ENCODE measurements around the gene HNRNPH1. TPM values are rescaled to one million over a fixed set of nuclear protein-coding genes. Genes with fewer than 3 reads are reported as not detected.
"Not testable (repeated sequence)": the region's sequence is repeated elsewhere in the genome, so short reads cannot be mapped to it uniquely, and the experiment has no call there.

The HNRNPH1 gene, protein sequence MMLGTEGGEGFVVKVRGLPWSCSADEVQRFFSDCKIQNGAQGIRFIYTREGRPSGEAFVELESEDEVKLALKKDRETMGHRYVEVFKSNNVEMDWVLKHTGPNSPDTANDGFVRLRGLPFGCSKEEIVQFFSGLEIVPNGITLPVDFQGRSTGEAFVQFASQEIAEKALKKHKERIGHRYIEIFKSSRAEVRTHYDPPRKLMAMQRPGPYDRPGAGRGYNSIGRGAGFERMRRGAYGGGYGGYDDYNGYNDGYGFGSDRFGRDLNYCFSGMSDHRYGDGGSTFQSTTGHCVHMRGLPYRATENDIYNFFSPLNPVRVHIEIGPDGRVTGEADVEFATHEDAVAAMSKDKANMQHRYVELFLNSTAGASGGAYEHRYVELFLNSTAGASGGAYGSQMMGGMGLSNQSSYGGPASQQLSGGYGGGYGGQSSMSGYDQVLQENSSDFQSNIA
- 914 and 940 TPM in 2 replicates for total RNA-seq (2022)
- Bru-seq, nascent RNA = percentile 100 among the genes with signal in this experiment
- BruChase-seq, experiment 1, labeled RNA remaining after a 2-hour chase = percentile 100 among the genes with signal in this experiment
- BruChase-seq, experiment 2, labeled RNA remaining after a 6-hour chase = percentile 100 among the genes with signal in this experiment
- long read RNA-seq, transcript HNRNPH1-204 (14 exons, 2,248 nt) = major isoform, 13 of 81 reads
- long read RNA-seq, transcript HNRNPH1-203 (14 exons, 2,279 nt) = minor isoform, 8 of 81 reads
- long read RNA-seq, partial matches to known transcripts = 11 of 81 reads
- long read RNA-seq, other reads (novel, unspliced or antisense) = 46 of 81 reads

GRCh38 chr5:179623003-179623905 lies at the start of gene HNRNPH1:
TSS of gene HNRNPH1 (minus strand) at chr5:179623671. CDS start at chr5:179623133, 538 bp downstream.
- Mint-ChIP-seq H3K4me1 (ENCODE audit: low read depth, unreplicated experiment) (peaks cover 35% of the 10 kb centered on the region), H3K9me3 (ENCODE audit: unreplicated experiment) (no peaks in the 10 kb centered on the region), H3K27me3 (ENCODE audit: insufficient read depth, unreplicated experiment) (peaks cover 3% of the 10 kb centered on the region), H3K4me3 (ENCODE audit: unreplicated experiment) (peak within 1 kb of the TSS; percentile 95), H3K36me3 (ENCODE audit: insufficient read depth, unreplicated experiment) (peaks cover 69% of the 10 kb centered on the region), H3K27ac (ENCODE audit: unreplicated experiment) (peak within 1 kb of the TSS; percentile 99)
- Histone ChIP-seq H3K4me1 (peaks cover 28% of the 10 kb centered on the region), H3K4me3 (ENCODE audit: low read depth, low read length) (peak within 1 kb of the TSS; percentile 94), H3K27me3 (replicated peaks; ENCODE audit: control insufficient read depth, insufficient read depth, low read length) (no peaks in the 10 kb centered on the region), H3K9me3 (no peaks in the 10 kb centered on the region), H3K36me3 (ENCODE audit: control insufficient read depth, insufficient read depth, low read length) (peaks cover 2% of the 10 kb centered on the region; the same call in 1 of the 2 replicates)
- TF ChIP-seq, protein P1, sequence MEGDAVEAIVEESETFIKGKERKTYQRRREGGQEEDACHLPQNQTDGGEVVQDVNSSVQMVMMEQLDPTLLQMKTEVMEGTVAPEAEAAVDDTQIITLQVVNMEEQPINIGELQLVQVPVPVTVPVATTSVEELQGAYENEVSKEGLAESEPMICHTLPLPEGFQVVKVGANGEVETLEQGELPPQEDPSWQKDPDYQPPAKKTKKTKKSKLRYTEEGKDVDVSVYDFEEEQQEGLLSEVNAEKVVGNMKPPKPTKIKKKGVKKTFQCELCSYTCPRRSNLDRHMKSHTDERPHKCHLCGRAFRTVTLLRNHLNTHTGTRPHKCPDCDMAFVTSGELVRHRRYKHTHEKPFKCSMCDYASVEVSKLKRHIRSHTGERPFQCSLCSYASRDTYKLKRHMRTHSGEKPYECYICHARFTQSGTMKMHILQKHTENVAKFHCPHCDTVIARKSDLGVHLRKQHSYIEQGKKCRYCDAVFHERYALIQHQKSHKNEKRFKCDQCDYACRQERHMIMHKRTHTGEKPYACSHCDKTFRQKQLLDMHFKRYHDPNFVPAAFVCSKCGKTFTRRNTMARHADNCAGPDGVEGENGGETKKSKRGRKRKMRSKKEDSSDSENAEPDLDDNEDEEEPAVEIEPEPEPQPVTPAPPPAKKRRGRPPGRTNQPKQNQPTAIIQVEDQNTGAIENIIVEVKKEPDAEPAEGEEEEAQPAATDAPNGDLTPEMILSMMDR (IDR thresholded peaks at IDR 0.05; ENCODE audit: insufficient read depth in 1 of 2, low read depth in 1 of 2, low read length in 1 of 2, severe bottlenecking in 1 of 2, unreplicated experiment in 1 of 2) = peak in 1 of 2 experiments; percentile 11
- BruUV-seq (replicated peaks) = no TSS peak
- intact Hi-C loops (cut with micrococcal nuclease; ENCODE audit: unreplicated experiment) = loop anchor here (1.0 to 10.0 kb wide), 4 partner anchors 56 to 192 kb away; partner anchors contain the start of gene CANX
- CTCF ChIA-PET = interaction anchor here (0.6 to 1.6 kb wide), 3 partner anchors 15 to 109 kb away, joined by 3 to 5 read pairs (median 4); partner anchors contain the start of gene MAML1
- POLR2A ChIA-PET = interaction anchor here (0.5 to 2.5 kb wide), 22 partner anchors 10 to 739 kb away, joined by 3 to 42 read pairs (median 4); partner anchors contain the start of genes MAML1, RUFY1 and ZNF354C
- DNase-seq = peak; percentile 98 to 99

GRCh38 chr5:179668391-179668790 lies 44.9 kb upstream of the HNRNPH1 start:
- Mint-ChIP-seq H3K27me3 (ENCODE audit: insufficient read depth, unreplicated experiment) (no peaks in the 10 kb centered on the region), H3K36me3 (ENCODE audit: insufficient read depth, unreplicated experiment) (peaks cover 28% of the 10 kb centered on the region), H3K4me1 (ENCODE audit: low read depth, unreplicated experiment) (no peaks in the 10 kb centered on the region), H3K4me3 (ENCODE audit: unreplicated experiment) (no peak overlapping the region), H3K27ac (ENCODE audit: unreplicated experiment) (no peak overlapping the region), H3K9me3 (ENCODE audit: unreplicated experiment) (no peaks in the 10 kb centered on the region)
- H3K4me3 ChIP-seq (ENCODE audit: low read depth, low read length) = no peak overlapping the region
- DNase-seq = no peak
- CTCF ChIA-PET = no interaction called here
- POLR2A ChIA-PET = no interaction called here
- TF ChIP-seq, protein P1 (IDR thresholded peaks at IDR 0.05; ENCODE audit: insufficient read depth in 1 of 2, low read depth in 1 of 2, low read length in 1 of 2, severe bottlenecking in 1 of 2, unreplicated experiment in 1 of 2) = peak; percentile 38 to 72
- no peaks in the 10 kb centered on the region for H3K27me3 ChIP-seq (replicated peaks; ENCODE audit: control insufficient read depth, insufficient read depth, low read length)
- intact Hi-C loops (cut with micrococcal nuclease; ENCODE audit: unreplicated experiment) = no loop called here
- no TSS peak for BruUV-seq (replicated peaks)
- H3K4me1 ChIP-seq = no peaks in the 10 kb centered on the region
- H3K36me3 ChIP-seq (ENCODE audit: control insufficient read depth, insufficient read depth, low read length) = no peaks in the 10 kb centered on the region; the same call in 1 of the 2 replicates
- no peaks in the 10 kb centered on the region for H3K9me3 ChIP-seq

DNA sequence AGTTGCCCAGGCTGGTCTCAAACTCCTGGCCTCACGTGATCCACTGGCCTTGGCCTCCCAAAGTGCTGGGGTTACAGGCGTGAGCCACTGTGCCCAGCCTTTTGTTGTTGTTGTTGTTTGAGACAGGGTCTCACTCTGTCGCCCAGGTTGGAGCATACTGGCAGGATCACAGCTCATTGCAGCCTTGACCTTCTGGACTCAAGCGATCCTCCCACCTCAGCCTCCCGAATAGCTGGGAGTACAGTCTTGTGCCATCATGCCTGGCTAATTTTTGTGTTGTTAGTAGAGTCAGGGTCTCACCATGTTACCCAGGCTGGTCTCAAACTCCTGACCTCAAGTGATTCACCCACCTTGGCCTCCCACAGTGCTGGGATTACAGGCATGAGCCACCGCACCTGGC lies 38.2 kb upstream of the HNRNPH1 start:
- H3K4me3 ChIP-seq (ENCODE audit: low read depth, low read length); H3K4me1 Mint-ChIP-seq (ENCODE audit: low read depth, unreplicated experiment); H3K9me3 ChIP-seq; H3K27me3 Mint-ChIP-seq (ENCODE audit: insufficient read depth, unreplicated experiment); POLR2A ChIA-PET; intact Hi-C loops (cut with micrococcal nuclease; ENCODE audit: unreplicated experiment); H3K9me3 Mint-ChIP-seq (ENCODE audit: unreplicated experiment); H3K4me3 Mint-ChIP-seq (ENCODE audit: unreplicated experiment); CTCF ChIA-PET; H3K4me1 ChIP-seq; DNase-seq; H3K27me3 ChIP-seq (replicated peaks; ENCODE audit: control insufficient read depth, insufficient read depth, low read length); BruUV-seq (replicated peaks); H3K27ac Mint-ChIP-seq (ENCODE audit: unreplicated experiment); H3K36me3 ChIP-seq (ENCODE audit: control insufficient read depth, insufficient read depth, low read length): not testable (repeated sequence)
- H3K36me3 Mint-ChIP-seq (ENCODE audit: insufficient read depth, unreplicated experiment) = peaks cover 16% of the 10 kb centered on the region

DNA sequence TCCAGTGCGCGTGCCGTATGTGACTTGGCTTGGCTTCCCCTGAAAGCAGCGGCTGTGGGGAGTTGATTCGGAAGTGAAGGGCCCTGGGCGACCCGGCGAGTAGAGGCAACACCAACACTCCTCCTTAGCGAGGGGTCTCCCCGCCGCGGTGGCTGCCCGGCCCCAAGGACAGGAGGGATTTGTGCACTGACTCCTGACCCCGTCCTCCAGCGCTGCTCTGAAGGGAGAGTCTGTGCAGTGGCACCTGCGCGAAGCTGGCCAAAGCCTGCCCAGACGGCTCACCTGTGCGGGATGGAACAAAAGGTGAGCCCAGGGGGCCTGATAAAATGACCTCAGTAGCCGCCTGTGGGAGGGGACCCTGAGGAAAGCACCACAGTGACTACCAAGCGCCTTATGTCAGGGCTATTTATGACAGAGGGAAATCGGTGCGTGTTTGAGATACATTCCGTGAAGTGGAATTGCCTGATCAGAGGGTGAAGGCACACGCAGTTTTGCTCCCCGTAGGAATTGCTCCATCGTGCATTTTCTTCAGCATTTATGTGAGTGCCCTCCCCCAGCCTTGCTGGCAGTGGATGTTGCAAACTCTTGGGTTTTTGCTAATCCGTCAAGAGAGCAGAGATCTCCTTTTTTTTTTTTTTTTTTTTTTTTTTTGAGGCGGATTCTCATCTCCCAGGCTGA lies 34.8 kb upstream of the HNRNPH1 start:
- POLR2A ChIA-PET; H3K27me3 Mint-ChIP-seq (ENCODE audit: insufficient read depth, unreplicated experiment); H3K36me3 Mint-ChIP-seq (ENCODE audit: insufficient read depth, unreplicated experiment); H3K4me1 ChIP-seq; H3K9me3 Mint-ChIP-seq (ENCODE audit: unreplicated experiment); H3K36me3 ChIP-seq (ENCODE audit: control insufficient read depth, insufficient read depth, low read length); H3K4me1 Mint-ChIP-seq (ENCODE audit: low read depth, unreplicated experiment); intact Hi-C loops (cut with micrococcal nuclease; ENCODE audit: unreplicated experiment); H3K27me3 ChIP-seq (replicated peaks; ENCODE audit: control insufficient read depth, insufficient read depth, low read length); H3K9me3 ChIP-seq: not testable (repeated sequence)
- TSS peak; percentile 85 for BruUV-seq (replicated peaks)
- CTCF ChIA-PET = interaction anchor here (0.6 kb wide), 1 partner anchor 50 kb away, joined by 4 read pairs; no protein-coding TSS in a partner anchor
- peak in 1 of 2 experiments; percentile 40 for DNase-seq
- Mint-ChIP-seq H3K27ac (ENCODE audit: unreplicated experiment) (peak overlapping the region; percentile 64), H3K4me3 (ENCODE audit: unreplicated experiment) (peak overlapping the region; percentile 80)
- peak overlapping the region; percentile 58 for H3K4me3 ChIP-seq (ENCODE audit: low read depth, low read length)

Measured in Caco-2 (cell line).